Upper lobe of right lung (tissue), 1 donor: ENCODE results near the gene PHF20. TPM values are rescaled to one million over a fixed set of nuclear protein-coding genes. Genes with fewer than 3 reads are reported as not detected.

Source experiments
- ATAC-seq: fragments of 200-7000 bp; cut with Tn5 transposase; one replicate; pipeline ENCODE4 v1.9.1; 2020; ENCODE audit warnings: mild to moderate bottlenecking, moderate library complexity
- DNase-seq: peaks from one replicate; pipeline ENCODE4 v3.0.0-alpha.2; 2020
- H3K27ac ChIP-seq: fragments of 200-600 bp; one replicate; pipeline ENCODE4 v1.8.0; 2022
- H3K27me3 ChIP-seq: fragments of 200-600 bp; one replicate; pipeline ENCODE4 v1.8.0; 2022; ENCODE audit warnings: mild to moderate bottlenecking
- H3K36me3 ChIP-seq: fragments of 200-600 bp; one replicate; pipeline ENCODE4 v1.8.0; 2022
- H3K4me1 ChIP-seq: fragments of 200-600 bp; one replicate; pipeline ENCODE4 v1.8.0; 2022
- H3K4me3 ChIP-seq: fragments of 200-600 bp; one replicate; pipeline ENCODE4 v1.8.0; 2022; ENCODE audit warnings: mild to moderate bottlenecking
- H3K9me3 ChIP-seq: fragments of 200-600 bp; one replicate; pipeline ENCODE4 v1.8.0; 2022
- intact Hi-C: fragments of 100-400 bp; cut with DNase I; formaldehyde crosslinking; loops from one replicate; pipeline ENCODE4 v1.11.0; 2022
- total RNA-seq: library from RNA; stranded (reverse); fragmentation: NEBNext Ultra II Directional; extraction: Animal tissue kit (Norgen Biotek cat#: 25700); gene quantifications from one replicate; pipeline ENCODE4 v1.2.1, GENCODE V29; 2021
- TF ChIP-seq, protein P1 (sequence below): fragments of 200-600 bp; IDR thresholded peaks from one replicate; pipeline ENCODE4 v1.8.0; 2022; ENCODE audit warnings: antibody characterized with exemption
- donor health status: DM: no; HTN: yes; CAD: no; lungs with severe emphysema.

Gene PHF20
- total RNA-seq, 1 donor from 2014 or later, result 56.5 TPM

DNA sequence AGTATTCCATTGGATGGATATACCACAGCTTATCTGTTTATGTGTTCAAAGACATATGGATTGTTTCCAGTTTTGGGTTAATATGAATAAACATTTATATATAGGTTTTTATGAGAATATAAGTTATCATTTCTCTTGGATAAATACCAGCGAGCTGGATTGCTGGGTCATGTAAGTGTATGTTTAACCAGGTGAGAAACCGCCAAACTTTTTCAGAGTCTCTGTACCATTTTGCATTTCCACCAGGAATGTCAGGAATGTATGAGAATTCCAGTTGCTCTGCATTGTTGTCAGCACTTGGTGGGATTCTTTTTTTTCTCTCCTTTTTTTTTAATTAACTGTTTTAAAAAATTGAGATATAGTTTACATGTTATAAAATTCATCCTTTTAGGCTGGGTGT, 52.1 kb downstream of the PHF20 start:
- no peak overlapping the region for H3K27ac ChIP-seq
- TF ChIP-seq, protein P1, sequence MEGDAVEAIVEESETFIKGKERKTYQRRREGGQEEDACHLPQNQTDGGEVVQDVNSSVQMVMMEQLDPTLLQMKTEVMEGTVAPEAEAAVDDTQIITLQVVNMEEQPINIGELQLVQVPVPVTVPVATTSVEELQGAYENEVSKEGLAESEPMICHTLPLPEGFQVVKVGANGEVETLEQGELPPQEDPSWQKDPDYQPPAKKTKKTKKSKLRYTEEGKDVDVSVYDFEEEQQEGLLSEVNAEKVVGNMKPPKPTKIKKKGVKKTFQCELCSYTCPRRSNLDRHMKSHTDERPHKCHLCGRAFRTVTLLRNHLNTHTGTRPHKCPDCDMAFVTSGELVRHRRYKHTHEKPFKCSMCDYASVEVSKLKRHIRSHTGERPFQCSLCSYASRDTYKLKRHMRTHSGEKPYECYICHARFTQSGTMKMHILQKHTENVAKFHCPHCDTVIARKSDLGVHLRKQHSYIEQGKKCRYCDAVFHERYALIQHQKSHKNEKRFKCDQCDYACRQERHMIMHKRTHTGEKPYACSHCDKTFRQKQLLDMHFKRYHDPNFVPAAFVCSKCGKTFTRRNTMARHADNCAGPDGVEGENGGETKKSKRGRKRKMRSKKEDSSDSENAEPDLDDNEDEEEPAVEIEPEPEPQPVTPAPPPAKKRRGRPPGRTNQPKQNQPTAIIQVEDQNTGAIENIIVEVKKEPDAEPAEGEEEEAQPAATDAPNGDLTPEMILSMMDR, result no peak
- intact Hi-C loops, result no loop called here
- DNase-seq (no peak), ATAC-seq (no peak)
- peaks cover 10% of the 10 kb centered on the region for H3K4me1 ChIP-seq
- no peaks in the 10 kb centered on the region for H3K36me3 ChIP-seq
- no peaks in the 10 kb centered on the region for H3K27me3 ChIP-seq
- no peaks in the 10 kb centered on the region for H3K9me3 ChIP-seq
- no peak overlapping the region for H3K4me3 ChIP-seq

DNA sequence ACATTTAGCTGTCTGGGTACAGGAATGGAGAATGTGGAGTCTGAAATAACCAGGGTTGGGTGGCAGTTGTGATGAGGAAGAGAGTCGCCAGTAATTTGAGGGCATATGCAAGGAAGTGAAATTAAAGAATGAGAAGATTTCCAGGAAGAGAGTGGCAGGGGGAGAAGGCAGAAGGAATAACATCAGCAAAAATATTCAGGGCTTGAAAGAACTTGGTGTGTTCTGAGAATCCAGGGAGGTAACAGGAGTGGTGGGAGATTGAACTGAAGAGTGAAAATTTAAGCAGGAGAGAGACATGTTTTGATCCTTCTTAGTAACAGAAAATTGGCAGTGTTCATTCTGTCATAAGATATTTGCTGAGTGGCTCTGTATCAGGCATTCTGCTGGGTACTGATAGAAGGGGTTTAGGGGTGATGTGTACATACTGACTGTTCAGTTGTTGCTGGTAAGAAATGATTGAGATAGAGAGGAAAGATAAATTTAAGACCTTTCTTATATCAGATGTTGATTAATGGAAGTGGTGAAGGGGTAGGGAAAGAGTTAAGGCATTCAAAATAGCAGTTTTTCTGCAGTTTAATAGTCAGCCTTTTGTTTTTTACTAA, 54.7 kb downstream of the PHF20 start:
- DNase-seq (no peak), ATAC-seq (no peak)
- no peaks in the 10 kb centered on the region for H3K36me3 ChIP-seq
- TF ChIP-seq, protein P1, result no peak
- no peaks in the 10 kb centered on the region for H3K4me1 ChIP-seq
- intact Hi-C loops, result no loop called here
- H3K4me3 ChIP-seq, result no peak overlapping the region
- no peaks in the 10 kb centered on the region for H3K27me3 ChIP-seq
- no peak overlapping the region for H3K27ac ChIP-seq
- no peaks in the 10 kb centered on the region for H3K9me3 ChIP-seq

DNA sequence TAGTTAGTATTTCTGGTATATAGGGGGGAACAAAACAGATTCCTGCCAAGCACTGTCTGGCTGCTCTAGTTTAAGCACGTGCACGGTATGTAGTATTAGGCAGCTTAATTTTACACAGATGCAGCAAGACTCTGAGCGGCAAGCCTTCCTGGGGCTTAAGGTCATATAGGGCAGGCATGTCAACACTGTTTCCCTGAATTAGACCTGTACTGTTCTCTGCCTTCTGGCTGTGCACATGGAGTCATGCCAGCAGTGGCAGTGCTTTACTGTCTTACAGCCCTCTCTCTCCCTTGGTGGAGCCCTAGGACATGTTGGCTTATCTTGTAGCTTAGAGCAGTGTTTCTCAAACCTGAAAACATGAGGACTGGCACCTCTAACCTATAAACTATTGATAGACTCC, 56.6 kb downstream of the PHF20 start:
- intact Hi-C loops, result no loop called here
- Histone ChIP-seq H3K27ac (no peak overlapping the region), H3K27me3 (no peaks in the 10 kb centered on the region), H3K4me1 (no peaks in the 10 kb centered on the region), H3K9me3 (no peaks in the 10 kb centered on the region), H3K36me3 (no peaks in the 10 kb centered on the region), H3K4me3 (no peak overlapping the region)
- no peak for ATAC-seq
- TF ChIP-seq, protein P1, result no peak
- DNase-seq, result no peak

DNA sequence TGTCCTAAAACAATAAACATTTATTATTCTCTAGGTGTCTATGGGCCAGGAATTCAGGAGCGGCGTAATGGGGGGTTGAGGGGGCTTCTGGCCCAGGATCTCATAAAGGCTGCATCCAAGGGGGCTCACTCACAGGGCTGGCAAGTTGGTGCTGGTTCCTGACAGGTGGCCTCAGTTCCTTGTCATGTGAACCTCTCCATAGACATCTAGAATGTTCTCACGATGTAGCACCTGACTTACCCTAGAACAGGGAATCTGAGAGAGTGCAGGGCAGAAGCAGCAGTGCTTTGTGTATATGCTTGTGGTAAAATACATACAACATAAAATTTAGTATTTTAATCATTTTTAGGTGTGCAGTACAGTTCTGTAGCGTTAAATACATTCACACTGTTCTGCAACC, 57.1 kb downstream of the PHF20 start:
- TF ChIP-seq, protein P1, result no peak
- ATAC-seq (no peak), DNase-seq (no peak)
- Histone ChIP-seq H3K27me3 (no peaks in the 10 kb centered on the region), H3K36me3 (no peaks in the 10 kb centered on the region), H3K9me3 (no peaks in the 10 kb centered on the region), H3K4me1 (no peaks in the 10 kb centered on the region), H3K27ac (no peak overlapping the region), H3K4me3 (no peak overlapping the region)
- intact Hi-C loops, result no loop called here

DNA sequence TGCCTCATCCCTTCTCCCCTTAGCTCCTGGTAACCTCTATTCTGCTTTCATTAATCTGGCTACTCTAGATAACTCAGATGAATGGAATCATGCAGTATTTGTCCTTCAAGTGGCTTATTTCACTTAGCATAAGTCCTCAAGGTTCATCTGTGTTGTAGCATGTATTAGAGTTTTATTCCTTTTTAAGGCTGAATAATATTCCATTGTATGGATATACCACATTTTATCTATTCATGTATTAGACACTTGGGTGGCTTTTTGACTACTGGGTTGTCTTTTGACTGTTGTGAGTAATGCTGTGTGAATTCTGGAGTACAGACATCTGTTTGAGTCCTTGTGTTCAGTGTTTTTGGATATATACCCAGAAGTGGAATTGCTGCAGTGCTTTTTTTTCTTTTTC, 58.4 kb downstream of the PHF20 start:
- Histone ChIP-seq H3K36me3 (no peaks in the 10 kb centered on the region), H3K27ac (no peak overlapping the region), H3K27me3 (no peaks in the 10 kb centered on the region), H3K9me3 (no peaks in the 10 kb centered on the region), H3K4me3 (no peak overlapping the region), H3K4me1 (peaks cover 4% of the 10 kb centered on the region)
- intact Hi-C loops, result no loop called here
- TF ChIP-seq, protein P1, result no peak
- ATAC-seq (no peak), DNase-seq (no peak)

DNA sequence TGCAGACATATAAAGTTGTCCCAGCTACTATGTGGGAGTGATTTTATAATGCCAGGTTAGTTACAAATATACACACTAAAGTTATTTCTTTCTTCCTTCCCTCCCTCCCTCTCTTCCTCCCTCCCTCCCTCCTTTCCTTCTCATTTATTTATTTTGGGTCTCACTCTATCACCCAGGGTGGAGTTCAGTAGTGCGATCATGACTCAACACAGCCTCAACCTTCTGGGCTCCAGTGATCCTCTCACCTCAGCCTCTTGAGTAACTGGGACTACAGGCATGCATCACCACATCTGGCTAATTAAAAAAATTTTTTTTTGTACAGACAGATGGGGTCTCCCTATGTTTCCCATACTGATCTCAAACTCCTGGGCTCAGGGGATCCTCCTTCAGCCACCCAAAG, 59.2 kb downstream of the PHF20 start:
- ATAC-seq (no peak), DNase-seq (no peak)
- H3K9me3 ChIP-seq, result no peaks in the 10 kb centered on the region
- peaks cover 4% of the 10 kb centered on the region for H3K4me1 ChIP-seq
- TF ChIP-seq, protein P1, result no peak
- H3K4me3 ChIP-seq, result no peak overlapping the region
- no peaks in the 10 kb centered on the region for H3K36me3 ChIP-seq
- intact Hi-C loops, result no loop called here
- no peaks in the 10 kb centered on the region for H3K27me3 ChIP-seq
- no peak overlapping the region for H3K27ac ChIP-seq
